Activated CD4-positive, CD25-positive, alpha-beta regulatory T cell treated with anti-CD3 and anti-CD28 coated beads, Interleukin-2, amount 50 U/mL, for 24 hours (primary cell): Measurements from ENCODE around the gene POU3F3.

Experiments
- ATAC-seq, 2 donors: fragments of 150-1000 bp; cut with Tn5 transposase; one replicate each; pipeline ENCODE4 v1.10.0; 2021; ENCODE audit warnings: mild to moderate bottlenecking in 1 of 2, moderate library complexity in 1 of 2

The POU3F3 gene

DNA sequence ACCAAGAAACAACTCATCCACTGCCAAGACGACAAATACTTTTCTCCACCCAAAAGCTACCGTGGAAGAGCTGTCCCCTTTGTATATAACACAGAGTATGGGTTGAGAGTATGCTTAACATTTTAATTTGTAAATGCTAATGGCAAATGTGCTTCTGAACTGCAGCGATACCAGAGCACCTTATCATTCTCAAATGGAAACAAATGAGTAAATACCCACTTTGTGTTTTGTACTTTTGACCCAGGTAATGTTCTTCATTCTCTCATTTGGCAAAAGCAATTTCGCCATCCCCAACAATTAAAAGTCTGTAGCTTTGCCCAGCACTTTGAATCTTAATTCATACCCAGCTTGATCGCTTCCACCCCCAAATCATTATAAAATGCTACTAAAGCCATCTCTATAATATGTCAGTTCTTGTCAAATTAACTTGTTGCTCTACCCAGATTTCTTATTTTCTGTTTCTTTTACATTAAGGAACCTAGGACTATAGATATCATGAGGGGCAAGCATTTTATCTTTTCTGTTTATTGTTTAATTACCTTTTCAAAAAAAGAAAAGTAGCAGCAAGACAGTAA lies 6.2 kb upstream of the POU3F3 start:
- ATAC-seq = no peak

- ATAC-seq = no peak
Observed at GRCh38 chr2:104848526-104848925, 5.4 kb upstream of the POU3F3 start.

GRCh38 chr2:104849101-104849500 lies 4.8 kb upstream of the POU3F3 start:
- no peak for ATAC-seq

DNA sequence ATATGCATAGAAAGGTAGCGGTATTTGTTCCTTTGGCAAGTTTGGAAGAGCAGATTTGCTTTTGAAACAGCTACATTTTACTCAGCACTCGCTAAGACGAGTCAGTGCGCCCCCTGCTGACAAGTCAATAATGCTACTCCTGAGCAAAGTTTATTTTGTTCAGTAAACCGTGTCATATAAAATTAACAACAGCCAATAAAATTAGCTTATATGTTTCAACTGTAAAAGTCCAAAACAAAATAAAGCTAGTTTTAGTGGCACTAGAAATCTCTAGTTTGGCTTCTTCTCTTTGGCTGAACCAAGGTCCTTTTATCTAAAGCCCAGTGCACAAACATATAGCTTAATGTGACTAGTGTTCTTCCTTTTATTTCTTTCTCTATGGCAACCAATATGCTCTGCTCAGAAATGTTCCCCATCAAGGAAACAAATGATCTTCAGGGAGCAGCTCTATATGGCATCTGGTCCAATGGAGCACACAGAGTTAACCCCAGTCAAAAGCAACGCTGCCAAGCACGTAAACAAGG lies 4.2 kb upstream of the POU3F3 start:
- ATAC-seq = no peak

GRCh38 chr2:104850361-104851290 lies 3.3 kb upstream of the POU3F3 start:
- ATAC-seq = no peak

DNA sequence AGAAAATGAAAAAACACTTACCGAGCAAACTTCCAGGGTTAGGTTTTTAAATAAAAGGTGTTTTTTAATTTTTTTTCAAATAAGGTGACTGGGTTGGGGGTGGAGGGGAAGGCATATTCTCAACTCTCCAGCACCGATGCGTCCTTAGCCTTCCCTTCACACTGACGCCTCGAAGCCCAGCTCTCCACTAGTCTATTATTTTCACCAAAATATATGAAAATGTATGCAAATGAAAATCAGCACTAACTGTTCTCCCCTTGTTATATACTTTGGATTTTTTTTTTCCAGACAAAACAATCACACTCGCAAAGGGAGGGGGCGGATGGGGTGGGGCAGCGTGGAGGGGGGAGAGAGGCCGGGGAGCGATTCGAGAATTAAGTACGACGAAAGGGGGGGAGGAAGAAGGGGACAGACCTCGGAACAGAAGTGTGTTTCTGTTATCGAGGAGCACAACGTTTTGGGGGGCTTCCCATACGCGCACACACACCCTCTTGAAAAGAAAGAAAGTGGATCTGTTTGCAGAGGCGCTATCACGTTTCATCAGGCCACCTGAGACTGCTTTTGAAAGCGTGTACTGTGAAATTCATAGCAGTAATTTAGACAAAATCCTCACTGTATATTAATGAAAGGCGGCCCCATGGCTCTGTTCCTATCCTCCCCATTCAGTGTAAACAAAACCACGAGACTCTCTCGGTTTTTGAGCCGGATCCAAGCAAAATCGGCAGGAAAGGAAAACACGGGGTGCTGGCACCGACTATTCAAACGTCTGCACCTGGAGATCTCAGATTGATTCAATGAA lies 2.4 kb upstream of the POU3F3 start:
- ATAC-seq = no peak

GRCh38 chr2:104852090-104852666 lies 1.7 kb upstream of the POU3F3 start:
- no peak for ATAC-seq

- no peak for ATAC-seq
Observed at GRCh38 chr2:104854498-104855220, 744 bp downstream of the POU3F3 start.

- no peak for ATAC-seq
Observed at GRCh38 chr2:104855221-104856085, 1.5 kb downstream of the POU3F3 start.

DNA sequence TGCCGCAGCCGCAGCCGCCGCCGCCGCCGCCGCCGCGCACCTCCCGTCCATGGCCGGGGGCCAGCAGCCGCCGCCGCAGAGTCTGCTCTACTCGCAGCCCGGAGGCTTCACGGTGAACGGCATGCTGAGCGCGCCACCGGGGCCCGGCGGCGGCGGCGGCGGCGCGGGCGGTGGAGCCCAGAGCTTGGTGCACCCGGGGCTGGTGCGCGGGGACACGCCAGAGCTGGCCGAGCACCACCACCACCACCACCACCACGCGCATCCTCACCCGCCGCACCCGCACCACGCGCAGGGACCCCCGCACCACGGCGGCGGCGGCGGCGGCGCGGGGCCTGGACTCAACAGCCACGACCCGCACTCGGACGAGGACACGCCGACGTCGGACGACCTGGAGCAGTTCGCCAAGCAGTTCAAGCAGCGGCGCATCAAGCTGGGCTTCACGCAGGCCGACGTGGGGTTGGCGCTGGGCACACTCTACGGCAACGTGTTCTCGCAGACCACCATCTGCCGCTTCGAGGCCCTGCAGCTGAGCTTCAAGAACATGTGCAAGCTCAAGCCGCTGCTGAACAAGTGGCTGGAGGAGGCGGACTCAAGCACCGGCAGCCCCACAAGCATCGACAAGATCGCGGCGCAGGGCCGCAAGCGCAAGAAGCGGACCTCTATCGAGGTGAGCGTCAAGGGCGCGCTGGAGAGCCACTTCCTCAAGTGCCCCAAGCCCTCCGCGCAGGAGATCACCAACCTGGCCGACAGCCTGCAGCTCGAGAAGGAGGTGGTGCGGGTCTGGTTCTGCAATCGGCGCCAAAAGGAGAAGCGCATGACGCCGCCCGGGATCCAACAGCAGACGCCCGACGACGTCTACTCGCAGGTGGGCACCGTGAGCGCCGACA lies 2.4 kb downstream of the POU3F3 start:
- ATAC-seq = peak in 1 of 2 donors; percentile 7

DNA sequence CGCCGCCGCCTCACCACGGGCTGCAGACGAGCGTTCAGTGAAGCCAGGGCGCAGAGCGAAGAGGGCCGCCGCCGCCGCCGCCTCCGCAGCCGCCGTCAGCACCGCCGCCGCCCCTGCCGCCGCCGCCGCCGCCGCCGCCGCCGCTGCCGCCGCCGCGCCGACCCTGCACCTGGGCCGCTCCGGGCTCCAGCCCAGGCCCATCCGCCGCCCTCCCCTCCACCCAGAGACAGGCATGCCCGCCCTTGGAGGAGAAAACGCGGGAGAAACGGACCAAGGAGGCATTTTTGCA lies 3.0 kb downstream of the POU3F3 start:
- ATAC-seq = no peak

DNA sequence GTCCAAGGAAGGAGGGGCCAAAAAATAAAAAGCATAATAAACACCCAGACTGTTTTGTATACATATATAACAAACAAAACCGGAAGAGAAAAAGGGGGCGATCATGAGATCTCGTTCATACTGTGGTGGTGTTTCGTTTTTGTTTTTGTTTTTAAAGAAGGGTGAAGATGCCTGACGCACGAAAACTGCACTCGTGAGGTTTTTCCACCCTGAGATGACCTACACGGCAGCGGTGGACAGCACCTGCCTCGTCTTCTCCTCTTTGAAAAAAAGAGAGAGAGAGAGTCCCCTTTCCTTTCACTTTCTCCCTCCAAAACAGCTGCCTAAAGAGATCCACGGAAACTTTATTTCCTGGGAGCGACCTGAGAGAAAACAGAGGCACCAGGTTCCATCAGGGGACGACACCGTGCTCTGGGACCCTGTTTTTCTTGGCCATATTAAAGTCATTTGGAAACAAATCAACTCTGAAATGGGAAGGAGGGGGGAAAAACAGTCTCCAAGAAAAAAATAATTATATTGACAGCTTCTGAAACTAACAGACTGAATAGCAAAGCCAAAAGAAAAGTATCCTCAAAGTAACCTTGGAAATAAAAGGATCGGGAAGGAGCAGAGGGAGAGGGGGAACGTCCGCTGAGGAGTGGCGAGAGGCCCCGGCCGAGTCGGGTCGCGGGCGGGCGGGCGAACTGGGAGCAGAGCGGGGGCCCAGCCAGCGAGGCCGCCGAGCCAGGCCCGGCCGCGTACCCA lies 3.5 kb downstream of the POU3F3 start:
- no peak for ATAC-seq

GRCh38 chr2:104858006-104858978 lies 4.4 kb downstream of the POU3F3 start:
- ATAC-seq = no peak

DNA sequence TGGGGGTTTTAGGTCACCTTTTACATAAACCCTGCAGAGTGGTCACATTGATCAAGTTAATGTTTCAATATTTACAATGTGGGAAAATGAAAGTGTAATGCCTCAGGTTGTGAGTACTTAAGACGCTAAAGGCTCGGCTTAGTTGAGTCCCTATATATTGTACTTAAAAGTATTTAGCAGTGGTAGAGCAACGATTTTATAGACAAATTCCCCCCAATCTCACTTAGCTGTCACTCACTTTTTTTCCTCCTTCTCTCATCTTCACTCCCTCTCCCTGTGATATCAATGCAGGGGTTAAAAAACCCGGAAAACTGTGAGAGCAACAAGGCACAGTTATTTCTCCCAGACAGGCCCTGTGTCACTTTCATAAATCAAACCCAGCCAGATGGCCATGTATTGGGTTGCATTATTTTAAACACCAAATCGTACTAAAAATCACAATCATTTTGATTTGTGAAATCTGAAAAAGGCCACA lies 5.4 kb downstream of the POU3F3 start:
- ATAC-seq = no peak

DNA sequence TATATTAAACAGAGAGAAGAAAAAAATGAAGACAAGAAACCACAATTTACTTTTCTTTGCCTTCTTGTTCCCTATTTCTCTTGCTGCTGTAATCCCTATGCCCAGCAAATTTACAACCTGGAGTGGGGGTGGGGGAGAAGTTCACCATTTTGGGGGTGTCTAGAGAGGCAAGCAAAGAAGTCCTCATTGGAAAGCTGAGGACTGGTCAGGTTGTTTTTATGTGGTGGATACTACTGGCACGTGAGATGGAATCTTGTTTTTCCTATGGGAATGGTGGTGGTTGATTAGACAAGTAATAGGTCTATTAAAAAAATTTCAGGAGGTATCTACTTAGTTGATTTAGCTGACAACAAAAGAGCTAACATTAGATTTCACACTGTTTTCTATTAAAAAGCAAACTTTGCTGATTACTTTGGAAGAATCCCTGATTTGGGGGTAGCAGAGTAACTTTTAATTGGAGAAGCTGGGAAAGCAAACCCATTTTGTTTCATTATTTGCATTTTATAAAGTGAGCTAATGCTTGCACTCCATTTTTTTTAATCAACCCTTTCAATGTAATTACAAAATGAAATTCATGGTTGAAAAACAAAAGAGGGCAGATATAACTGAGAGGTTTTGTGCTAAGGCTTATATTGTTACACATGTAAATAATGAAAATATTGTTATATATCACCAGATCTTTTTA lies 6.0 kb downstream of the POU3F3 start:
- ATAC-seq = no peak

- no peak for ATAC-seq
Observed at GRCh38 chr2:104860451-104860790, 6.5 kb downstream of the POU3F3 start.

- no peak for ATAC-seq
Observed at GRCh38 chr2:104861351-104862057, 7.6 kb downstream of the POU3F3 start.
